ENCODE measurements around the gene RPS6KA2. TPM values are rescaled to one million over a fixed set of nuclear protein-coding genes. Genes with fewer than 3 reads are reported as not detected.

The RPS6KA2 gene
- total RNA-seq, 4 donors from 2014 or later: 52.1 to 84.8 (median 58.7) TPM

DNA sequence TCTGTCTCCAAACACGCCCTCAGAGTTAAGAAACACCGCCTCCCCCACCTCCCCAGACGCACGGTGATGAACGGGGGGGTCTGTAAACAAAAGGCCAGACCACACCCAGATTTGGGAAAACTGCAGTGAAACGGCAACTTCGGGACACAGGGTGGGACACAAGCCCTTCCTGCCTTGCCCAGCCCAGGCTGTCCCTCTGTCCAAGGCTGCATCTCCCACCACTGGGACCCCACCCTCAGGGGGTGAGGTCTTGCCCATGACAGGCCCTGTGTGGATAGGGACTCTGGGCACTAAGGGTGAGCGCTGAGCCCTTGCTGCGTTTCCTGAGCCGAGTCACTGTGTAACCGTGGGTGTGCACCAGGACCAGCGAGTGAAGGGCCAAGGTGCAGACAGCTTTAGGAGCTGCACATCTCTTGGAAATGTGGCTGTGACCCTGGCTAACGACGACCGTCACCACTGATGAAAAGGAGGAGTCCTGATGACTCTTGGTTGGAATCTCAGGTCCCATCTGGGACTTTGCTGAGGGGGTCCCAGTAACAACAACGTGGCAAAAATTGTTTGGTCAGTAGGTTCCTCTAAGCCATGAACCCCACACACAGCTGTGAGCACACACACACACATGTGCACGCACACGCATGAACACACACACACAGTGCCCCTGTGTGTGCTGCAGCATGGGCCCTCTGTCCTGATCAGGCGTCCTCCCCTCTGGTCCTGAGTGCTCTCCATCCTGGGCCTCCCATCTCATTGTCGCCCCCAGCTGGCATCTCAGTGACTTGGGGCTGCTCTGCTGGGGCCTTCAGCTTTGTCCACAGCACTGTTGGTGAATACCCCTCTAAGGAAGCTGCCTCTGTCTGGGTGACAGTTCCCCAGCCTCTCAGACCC lies 141.2 kb downstream of the RPS6KA2 start:
- TF ChIP-seq, protein P1, sequence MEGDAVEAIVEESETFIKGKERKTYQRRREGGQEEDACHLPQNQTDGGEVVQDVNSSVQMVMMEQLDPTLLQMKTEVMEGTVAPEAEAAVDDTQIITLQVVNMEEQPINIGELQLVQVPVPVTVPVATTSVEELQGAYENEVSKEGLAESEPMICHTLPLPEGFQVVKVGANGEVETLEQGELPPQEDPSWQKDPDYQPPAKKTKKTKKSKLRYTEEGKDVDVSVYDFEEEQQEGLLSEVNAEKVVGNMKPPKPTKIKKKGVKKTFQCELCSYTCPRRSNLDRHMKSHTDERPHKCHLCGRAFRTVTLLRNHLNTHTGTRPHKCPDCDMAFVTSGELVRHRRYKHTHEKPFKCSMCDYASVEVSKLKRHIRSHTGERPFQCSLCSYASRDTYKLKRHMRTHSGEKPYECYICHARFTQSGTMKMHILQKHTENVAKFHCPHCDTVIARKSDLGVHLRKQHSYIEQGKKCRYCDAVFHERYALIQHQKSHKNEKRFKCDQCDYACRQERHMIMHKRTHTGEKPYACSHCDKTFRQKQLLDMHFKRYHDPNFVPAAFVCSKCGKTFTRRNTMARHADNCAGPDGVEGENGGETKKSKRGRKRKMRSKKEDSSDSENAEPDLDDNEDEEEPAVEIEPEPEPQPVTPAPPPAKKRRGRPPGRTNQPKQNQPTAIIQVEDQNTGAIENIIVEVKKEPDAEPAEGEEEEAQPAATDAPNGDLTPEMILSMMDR (IDR thresholded peaks at IDR 0.05): no peak
- DNase-seq (ENCODE audit: low spot score) (no peak), ATAC-seq (ENCODE audit: low FRiP score) (no peak)

DNA sequence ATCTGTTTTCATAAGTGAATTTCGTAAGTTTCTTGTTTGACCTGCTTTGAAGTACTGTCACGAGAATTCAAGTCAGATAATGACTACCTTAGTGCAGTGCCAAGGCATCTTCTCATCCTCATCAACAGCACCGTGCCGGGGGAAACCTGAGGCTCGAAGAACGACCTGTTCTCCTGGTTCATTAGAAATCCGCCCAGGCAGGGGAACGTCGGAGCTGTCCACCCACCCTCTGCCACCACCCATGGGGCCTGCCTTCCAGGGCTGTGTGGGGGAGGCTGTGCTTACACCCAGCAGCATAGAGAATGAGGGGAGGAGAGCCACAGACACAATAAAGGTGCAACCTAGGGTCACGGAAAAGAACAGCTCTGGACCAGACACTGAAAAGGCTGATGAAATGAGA lies 142.2 kb downstream of the RPS6KA2 start:
- DNase-seq (ENCODE audit: low spot score) (no peak), ATAC-seq (ENCODE audit: low FRiP score) (no peak)

DNA sequence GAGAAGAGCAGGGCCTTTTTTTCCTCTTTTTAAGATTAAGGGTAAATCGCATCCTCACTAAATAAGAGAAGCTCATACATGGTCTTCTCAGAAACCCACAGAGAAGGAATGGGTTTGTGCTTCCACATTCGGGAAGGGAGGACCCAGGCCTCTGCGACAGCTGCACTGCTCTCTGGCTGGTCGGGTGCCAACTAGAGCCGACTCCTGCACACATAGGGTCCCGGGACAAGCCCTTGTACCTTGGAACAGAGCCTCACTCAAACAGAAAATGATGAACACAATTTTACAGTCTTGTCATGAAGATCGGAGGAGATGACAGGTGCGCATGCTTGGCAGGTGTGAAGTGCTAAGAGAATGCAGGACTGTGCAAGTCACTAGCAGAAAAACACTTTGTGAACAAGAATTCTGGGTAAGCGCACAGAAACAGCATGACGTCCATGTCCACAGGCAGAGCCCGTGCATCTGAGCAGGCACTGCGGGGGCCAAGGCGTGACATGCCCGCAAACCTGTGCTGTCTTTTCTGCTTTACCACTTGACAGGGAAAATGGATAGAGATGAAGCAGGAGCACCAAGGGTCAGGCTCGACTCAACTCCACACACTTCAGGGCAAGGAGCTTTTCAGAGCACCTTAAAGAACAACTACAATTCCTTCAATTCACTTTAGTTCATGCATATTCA lies 143.3 kb downstream of the RPS6KA2 start:
- DNase-seq (ENCODE audit: low spot score) (no peak), ATAC-seq (ENCODE audit: low FRiP score) (no peak)
- TF ChIP-seq, protein P1 (IDR thresholded peaks at IDR 0.05): no peak

More for the DNA sequence above, 142.2 kb downstream of the RPS6KA2 start:
- TF ChIP-seq, protein P1 (IDR thresholded peaks at IDR 0.05): no peak

DNA sequence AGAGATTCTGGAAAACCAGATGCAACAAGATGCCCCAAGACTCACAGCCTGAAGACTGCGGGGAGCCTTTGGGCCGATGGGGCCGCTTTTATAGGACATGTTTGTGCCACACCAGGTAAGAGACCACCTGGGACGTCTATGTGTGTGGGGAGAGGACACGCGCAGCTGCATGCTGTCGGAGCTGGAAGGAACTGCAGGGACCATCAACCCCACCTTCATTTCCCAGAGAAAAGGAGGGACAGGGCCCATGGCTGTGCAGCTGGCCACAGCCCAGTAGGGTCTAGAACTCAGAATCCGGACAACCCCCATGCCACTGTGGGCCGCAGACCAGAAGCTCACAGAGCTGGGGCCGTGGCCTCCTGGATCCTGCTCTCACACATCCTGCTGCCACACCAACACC lies 144.0 kb downstream of the RPS6KA2 start:
- no peak for ATAC-seq (ENCODE audit: low FRiP score)
- no peak for DNase-seq (ENCODE audit: low spot score)
- TF ChIP-seq, protein P1 (IDR thresholded peaks at IDR 0.05): no peak

DNA sequence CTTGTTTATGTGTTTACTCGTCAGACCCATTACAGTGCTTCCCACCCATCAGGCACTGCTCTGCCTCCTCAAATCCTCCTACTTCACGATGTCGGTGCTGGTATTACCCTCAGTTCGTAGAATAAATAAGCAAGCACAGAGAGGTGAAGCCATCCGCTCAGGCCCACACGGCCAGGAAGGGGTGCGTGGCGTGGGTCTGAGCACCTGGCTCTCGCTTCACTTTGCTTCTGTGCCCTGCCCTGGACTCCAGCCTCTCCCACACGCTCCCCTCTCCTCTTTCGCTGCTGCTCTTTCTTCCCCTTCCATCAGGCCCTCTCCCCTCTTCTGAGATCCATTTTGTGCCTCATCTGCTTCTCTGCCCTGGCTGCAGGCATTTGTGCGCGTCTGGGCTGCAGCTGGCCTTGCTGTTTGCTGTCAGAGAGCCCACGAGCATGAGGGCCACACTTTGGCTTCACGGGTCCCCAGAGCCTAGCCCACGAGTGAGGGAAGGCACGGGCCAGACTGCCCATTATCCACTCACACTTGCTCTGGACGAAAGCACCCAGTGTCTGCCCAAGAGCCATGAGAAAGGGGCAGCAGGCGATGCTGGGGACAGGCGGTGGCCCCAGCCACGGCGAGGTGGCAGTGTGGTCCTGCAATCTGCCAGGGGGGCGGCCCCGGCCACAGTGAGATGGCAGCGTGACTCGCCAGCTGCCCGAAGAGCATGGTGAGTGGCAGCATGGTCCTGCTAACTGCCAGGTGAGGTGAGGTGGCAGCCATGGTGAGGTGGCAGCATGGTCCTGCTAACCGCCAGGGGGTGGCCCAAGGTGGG lies 148.1 kb downstream of the RPS6KA2 start:
- no peak for DNase-seq (ENCODE audit: low spot score)
- no peak for ATAC-seq (ENCODE audit: low FRiP score)
- TF ChIP-seq, protein P1 (IDR thresholded peaks at IDR 0.05): no peak

DNA sequence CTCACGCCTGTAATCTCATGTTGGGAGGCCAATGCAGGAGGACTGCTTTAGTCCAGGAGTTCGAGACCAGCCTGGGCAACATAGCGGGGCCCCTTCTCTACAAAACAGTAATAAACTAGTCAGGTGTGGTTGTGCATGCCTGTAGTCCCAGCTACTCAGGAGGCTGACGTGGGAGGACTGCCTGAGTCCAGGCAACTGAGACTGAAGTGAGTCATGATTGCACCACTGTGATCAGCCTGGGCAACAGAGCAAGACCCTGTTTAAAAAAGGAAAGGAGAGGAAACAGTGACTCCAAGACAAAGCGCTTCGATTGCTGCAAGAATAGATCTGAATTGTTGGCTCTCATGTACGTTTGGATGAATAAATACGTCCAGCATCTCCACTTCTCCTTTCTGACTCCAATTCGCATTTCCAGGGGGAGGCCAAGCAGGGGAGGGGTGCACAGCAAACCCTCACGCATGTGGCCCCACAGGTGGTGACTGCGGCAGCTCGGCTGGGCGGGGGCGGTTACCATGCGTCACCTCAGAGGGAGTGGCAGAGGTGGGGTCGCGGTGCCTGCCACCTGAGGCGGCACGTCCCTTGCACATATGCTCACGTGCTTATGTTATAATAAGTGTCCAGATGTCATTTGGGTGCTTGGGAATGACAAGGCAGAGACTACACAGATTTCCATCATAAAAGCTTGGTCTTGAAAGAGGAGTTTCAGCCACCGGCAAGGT lies 149.2 kb downstream of the RPS6KA2 start:
- ATAC-seq (ENCODE audit: low FRiP score) (no peak), DNase-seq (ENCODE audit: low spot score) (no peak)
- TF ChIP-seq, protein P1 (IDR thresholded peaks at IDR 0.05): no peak

All from omental fat pad (tissue), 4 donors.